GM19193 (cell line): ENCODE measurements around the gene LCP1.

Experiments
- POLR2A ChIP-seq: IDR thresholded peaks from 4 replicates; pipeline ENCODE4 v1.6.1; 2011; ENCODE audit not compliant: insufficient read depth, insufficient read length; ENCODE audit errors: extremely low read depth

LCP1 gene

DNA sequence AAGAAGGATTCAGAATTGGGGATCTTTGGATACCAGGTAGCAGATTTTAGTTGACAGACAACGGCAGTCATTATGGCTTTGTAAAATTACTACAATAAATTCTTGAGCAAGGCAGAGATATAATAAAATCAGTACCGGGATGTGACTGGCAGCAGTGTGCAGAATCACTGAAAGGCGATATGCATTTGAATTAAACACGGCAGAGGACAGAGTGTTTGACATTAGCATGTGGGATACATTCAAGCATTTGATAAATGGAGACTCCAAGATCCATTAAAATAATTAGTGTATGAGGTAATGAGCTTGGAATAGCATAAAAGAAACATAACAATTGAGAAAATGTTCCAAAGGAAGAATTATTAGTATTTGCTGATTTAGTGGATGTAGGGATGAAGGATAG, 36.8 kb downstream of the LCP1 start:
- no peak for TF ChIP-seq POLR2A

DNA sequence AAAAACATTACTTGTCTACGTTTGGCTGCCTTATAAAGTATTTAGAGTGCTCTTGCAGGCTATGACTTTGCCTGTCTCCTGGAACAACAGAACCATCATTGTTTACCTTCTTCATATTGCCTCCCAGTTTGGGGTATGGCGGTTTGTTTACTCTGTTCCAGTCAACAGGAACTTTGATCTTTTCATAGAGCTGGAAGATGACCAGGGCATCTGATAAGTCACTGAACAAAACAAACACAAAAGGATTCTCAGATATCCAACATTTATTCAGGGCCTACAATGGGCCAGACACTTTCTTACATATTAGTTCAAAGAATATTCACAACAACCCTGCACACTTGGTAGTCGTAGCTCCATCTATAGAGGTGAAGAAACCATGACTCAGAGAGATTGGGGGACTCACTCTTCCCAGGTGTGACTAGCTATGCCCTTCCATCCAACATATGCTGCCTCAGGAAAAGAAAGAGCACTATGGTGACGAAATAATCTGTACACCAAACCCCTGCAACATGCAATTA, 38.7 kb downstream of the LCP1 start:
- no peak for TF ChIP-seq POLR2A

DNA sequence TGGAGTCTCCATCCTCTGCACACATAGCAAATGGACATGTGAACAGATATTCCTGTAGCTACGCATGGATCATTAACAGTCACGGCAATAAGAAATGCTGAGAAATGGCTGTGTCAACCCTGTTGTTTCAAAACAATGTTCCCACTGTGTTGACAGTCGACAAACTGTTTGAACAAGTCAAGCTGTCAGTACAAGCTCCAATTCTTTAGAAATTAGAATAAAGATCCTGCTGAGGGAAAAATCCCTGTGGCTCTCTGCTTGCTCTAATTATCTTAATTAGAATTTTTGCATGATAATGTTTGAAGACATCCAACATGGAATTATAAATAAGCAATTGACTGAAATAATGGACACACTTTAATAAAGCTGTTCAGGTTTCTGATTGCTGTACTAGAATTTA, 39.2 kb downstream of the LCP1 start:
- no peak for TF ChIP-seq POLR2A

DNA sequence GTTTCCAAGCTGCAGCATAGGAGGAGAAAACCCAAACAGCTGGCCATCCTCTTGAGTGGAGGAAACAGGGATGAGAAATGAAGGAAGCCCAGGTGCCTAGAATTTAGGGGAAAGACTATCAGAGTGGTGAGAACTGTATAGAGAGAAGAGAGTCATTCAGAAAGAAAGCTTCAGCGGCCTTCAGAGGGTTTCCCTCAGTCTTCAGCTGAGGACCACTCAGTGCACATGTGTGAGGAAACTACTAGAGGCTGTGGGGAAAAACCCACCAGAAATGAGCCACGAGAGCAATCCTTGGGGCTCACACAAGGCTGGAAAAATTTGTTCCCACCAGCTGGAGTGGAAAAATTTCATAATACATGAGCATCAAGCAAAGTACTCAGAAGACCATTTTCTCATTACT, 41.9 kb downstream of the LCP1 start:
- no peak for TF ChIP-seq POLR2A

DNA sequence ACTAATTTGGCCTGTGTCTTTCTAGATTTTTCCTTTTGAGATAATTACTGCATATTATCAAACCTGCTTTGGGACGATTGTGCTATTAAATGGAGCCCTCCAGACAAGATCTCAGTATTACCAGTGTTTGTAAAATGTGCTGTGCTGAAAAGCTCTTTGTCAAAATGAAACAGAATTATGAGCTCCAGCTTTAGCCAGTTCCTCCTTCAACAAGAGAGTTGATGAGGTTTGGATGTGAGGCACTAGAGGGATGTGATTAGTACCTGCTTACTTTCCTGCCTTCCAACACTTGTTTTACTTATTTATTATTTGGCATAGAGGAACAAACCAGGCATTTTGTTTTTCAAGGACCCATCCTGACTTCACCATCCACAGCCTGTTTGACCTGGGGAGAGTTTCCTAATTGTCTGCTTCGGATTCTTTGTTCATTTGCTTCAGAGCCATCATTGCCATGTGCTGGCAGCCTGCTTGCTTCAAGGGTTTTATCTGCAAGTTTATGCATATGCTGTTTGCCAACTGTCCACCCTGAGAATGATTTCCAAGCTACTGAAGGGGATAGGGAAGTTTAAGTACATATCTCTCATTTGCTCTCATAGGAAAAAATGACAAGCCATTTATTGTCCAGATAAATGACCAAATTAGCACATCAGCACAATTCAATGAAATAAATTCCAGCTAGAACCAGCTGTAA, 44.2 kb downstream of the LCP1 start:
- TF ChIP-seq POLR2A = no peak

DNA sequence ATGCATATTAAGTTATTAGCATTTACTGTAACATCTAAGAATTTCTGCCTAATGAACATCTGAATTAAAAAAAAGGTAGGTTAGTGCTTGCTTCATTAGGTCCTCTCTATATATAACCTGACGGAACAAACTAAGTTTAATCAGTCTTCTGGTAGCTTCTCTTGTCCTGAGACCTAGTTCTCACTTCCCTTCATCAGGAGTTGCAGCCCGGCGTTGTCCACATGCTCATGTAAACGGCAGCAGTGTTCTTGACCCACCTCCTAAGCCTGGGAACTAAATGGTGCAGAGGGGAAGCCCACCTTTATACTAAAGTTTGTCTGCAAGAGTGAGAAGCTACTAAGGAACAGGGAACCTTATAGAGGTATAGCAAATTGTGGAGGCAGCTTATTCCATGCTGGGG, 45.3 kb downstream of the LCP1 start:
- TF ChIP-seq POLR2A = no peak

DNA sequence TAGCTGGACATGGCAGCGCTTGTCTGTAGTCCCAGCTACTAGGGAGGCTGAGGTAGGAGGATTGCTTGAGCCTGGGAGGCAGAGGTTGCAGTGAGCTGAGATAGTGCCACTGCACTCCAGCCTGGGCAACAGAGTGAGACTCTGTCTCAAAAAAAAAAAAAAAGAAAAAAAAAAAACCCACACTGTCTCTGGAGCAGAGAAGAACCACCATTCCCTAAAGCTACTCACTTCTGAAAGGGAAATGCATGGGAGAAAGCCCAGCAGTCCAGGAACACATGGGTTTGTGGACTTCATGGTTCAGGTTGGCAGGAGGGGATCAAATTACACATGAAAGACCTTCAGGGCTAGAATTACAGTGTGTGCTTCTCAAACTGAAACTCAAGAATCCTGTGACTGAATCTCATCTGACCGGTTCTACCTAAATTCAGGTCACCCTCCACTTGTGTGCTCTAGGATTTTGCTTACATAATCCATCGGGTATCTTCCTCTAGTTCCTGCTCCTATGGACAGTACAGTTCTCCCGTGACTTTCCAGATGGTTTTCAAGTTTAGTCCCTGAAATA, 46.9 kb downstream of the LCP1 start:
- TF ChIP-seq POLR2A = peak; percentile 38

DNA sequence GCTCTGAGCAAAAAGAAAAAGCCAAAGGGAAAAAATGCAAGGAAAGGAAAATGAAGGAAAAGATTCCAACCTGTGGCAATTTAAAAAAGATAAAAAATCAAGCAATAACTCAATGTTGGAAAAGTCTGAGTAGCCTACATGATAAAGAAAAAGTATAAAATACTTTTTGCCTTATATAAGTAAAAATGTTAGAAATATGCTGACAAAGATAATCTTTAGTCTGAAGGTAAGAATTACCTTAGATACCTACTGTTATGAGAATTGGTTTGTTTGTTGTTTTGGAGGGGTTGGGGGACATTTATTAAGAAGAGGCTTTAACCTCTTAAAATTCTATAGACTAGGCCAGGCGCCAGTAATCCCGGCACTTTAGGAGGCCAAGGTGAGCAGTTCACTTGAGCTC, 47.5 kb downstream of the LCP1 start:
- no peak for TF ChIP-seq POLR2A

DNA sequence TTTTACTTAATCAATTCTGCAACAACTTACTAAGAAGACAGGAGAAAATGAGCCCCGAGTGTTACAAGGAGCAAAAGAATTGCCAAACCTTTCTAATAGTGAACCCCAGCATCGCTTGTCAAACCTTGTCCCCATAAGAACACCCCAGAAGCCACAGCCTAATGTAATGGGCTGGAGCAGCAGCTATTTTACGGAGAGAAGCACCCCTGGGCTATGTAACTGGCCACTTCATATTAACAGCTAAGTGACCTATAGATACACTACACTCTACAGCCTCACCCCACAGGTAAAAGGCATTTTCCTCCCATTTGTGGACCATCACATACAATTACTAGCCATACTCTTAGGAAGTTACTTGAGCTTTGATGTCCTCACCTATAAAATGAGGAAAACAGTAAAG, 49.9 kb downstream of the LCP1 start:
- TF ChIP-seq POLR2A = no peak

DNA sequence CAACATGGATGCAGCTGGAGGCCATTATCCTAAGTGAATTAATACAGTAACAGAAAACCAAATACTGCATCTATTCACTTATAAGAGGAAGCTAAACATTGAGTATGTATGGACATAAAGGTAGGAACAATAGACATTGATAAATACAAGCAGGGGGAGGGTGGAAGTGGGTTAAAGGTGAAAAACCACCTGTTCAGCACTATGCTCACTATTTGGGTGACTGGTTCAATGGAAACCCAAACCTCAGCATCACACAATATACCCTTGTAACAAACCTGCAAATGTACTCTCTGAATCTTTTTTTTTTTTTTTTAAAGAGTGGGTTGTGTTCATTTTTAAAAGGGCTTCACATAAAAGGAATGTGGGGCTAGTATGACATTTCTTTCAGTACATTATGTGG, 50.3 kb downstream of the LCP1 start:
- TF ChIP-seq POLR2A = no peak

DNA sequence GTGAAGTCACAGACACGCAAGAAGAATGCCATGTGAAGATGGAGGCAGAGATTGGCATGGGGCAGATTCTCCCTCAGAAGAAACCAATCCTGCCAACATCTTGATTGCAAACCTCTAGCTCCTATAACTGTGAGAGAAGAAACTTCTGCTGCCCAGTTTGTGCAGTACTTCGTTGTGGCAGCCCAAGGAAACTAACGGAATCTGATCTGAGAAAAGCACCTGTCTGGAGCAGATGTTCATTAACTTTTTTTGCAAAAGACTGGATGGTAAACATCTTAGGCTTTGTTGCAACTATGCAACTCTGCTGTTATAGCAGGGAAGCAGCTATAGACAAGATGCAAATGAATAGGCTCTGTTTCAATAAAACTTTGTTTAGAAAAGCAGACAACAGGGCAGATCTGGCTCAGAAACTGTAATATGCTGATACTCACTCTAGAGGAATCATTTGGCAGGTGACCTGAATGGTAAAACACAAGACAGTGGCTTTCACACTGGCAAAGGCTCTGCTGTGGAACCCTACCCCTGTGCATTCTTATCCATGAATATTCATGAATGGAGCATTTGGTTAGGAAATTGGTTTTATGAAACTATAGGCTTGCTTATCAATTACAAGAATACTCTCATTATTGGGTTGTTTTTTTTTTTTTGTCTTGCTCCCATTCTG, 51.9 kb downstream of the LCP1 start:
- no peak for TF ChIP-seq POLR2A

DNA sequence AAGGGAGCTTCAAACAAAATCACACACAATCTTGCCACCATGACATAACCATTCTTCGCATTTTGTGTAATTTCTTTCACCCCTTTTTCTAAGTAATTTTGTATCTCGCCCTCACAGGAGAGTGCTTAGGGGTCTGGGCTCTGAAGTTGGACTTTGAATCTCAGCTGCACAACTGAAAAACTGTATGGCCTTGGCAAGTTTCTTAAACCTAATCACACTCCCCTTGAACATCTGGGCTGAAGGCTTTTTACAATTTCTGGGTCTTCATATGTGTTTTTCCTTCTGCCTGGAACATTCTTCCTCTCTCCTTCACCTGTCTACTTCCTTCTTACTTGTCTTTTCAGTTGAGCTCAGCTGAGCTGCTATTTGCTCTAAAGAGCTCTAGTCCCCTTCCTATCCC, 52.9 kb downstream of the LCP1 start:
- no peak for TF ChIP-seq POLR2A

DNA sequence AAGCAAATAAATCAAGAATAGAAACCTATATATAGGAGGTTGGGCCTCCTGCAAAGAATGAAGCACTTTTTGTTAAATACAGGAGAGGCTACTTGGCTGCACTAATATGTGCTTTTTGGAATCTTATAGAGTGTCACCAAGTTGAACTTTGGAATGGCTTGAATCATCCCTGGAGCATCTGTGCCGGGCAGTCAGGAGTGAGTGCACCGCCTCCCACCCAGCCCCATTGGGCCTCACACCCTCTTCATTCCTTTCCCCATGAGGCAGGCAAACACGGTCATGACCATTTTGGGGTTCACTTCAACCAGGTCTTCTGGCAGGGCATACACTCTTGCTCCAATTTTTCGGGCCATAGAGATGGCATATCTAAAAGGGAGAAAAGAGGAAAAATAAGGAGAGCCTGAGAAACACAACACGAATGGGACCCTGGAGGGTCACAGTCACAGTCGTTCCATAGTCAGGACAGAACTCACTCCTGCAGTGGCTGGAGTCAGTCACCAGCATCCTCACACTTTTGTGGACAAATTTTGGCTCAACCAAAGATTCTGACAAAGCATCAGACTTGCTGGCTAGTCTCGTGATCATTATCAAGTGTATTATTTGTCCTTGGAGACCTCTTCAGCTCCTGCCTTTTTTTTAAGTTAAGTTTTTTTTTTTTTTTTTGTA, 54.5 kb downstream of the LCP1 start:
- no peak for TF ChIP-seq POLR2A

DNA sequence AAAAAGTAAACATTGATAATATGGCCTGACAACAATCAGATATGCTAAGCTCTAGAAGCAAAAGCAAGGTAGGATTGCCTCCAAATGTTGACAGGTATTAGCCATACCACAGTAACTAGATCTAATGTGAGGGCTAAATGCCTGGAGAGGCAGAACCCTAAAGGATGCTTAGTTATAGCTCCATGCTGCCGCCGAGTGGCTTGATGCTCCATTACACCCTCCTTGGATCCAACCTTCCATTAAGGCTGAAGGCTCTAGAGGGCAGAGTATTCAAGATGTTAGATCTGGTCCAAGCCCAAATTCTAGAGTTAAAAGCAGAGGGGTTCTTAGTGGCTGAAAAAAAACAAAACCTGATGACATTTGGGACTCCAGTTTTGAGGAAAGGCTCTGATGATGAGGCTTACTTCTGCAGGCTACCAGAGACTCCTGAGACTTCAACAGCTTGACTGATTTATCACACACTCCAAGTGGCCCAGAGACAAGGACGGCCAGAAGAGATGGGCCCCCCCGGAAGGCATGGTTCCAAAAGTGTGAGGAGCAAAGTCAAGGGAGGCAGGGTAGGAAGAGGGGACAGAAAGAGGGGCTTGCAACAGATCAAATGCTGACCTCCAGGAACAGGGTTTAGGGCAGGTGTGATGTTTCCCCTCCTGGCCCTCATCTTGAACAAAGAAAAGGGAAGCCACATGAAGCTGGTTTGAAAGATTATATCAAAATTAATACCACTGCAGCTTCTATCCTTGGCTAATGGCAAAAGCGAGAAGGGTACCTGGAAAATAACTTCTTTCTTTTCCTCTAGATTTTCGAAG, 55.2 kb downstream of the LCP1 start:
- TF ChIP-seq POLR2A = no peak

DNA sequence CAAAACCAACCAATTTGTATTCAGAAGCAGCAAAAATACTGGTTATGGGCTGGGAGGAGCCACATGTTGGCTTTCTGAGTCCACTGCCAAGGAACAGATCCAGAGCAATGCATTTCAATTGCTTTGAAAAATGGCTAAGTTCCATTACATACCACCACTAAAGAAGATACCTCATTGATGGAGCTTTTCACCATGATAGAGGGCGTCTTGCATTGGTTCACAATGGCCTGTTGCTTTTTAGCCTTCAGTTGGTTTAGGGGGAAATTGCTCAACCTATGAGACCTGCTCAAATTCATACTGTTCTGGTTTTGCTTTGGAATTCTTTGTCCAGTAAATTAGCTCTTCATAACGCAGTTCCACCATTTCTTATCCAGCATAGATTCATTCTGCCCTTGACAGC, 55.9 kb downstream of the LCP1 start:
- TF ChIP-seq POLR2A = no peak
